GM12865 (cell line): Measurements from ENCODE around the gene FNDC8.
"Not testable (repeated sequence)": the region's sequence is repeated elsewhere in the genome, so short reads cannot be mapped to it uniquely, and the experiment has no call there.

Experiments used
- DNase-seq: peaks from one replicate; pipeline ENCODE4 v3.0.0; 2010; ENCODE audit warnings: low read depth
- H3K4me3 ChIP-seq: 2 replicates; pipeline ENCODE4 v1.5.1; 2011; ENCODE audit warnings: mild to moderate bottlenecking, low read depth, low read length, control low read depth
- TF ChIP-seq, protein P1 (sequence below): IDR thresholded peaks from 2 replicates; pipeline ENCODE4 v1.5.1; 2011; ENCODE audit warnings: low read length, control low read depth, low read depth, inconsistent platforms; ENCODE audit not compliant: insufficient read depth; ENCODE audit errors: missing control alignments

Gene FNDC8

DNA sequence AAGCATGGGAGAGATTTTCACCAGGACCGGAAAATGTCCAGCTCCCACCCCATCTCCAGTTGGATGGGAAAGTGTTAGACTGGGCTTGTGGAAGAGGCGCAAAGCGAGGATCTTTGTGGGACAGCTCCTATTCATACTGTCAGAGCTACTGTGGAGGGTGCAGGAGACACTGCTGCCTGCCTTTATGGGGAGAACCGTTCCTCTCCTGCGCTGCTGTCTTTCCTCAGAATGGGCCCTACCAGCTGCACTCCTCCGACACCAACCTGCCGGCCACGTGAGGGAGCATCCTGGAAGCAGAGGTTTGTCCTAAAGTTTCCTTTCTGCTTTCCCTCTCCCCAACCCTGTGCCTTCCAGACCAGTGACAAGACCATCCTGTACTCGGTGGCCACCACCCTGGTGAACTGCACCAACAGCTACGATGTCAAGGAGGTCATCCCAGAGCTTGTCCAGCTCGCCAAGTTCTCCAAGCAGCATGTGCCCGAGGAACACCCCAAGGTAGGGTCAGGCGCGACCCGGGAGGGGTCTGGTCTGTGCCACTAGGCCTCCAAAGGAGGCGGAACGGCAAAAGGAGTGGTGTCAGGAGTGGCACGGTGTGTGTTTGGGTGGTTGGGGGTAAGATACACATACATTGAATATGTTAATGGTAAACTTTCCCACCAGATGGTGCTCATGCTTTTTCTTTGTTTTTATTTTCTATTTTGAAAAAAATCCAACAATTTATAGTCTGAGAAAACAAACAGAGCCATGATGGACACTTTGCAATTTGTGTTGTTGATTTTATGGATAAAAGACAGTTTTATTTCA, 49.8 kb downstream of the FNDC8 start:
- H3K4me3 ChIP-seq = no peak overlapping the region
- peak; percentile 11 for DNase-seq

DNA sequence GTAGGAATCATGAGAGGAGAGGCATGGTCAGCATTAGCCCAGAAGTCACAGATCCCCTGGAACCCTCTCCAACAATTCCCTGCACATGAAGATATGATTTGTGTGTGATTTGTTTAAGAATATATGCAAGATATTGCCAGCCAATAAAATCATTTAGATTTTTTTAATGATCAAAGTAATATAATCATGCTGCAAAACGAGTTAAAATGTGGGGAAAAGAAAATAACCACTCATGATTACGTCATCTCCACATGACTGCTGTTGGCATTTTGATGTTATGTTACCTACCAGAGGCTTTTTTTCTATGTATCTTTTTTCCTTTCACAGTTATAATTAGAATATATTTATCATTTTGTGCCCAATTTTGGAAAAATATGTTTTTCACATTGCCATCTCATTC, 50.4 kb downstream of the FNDC8 start:
- TF ChIP-seq, protein P1, sequence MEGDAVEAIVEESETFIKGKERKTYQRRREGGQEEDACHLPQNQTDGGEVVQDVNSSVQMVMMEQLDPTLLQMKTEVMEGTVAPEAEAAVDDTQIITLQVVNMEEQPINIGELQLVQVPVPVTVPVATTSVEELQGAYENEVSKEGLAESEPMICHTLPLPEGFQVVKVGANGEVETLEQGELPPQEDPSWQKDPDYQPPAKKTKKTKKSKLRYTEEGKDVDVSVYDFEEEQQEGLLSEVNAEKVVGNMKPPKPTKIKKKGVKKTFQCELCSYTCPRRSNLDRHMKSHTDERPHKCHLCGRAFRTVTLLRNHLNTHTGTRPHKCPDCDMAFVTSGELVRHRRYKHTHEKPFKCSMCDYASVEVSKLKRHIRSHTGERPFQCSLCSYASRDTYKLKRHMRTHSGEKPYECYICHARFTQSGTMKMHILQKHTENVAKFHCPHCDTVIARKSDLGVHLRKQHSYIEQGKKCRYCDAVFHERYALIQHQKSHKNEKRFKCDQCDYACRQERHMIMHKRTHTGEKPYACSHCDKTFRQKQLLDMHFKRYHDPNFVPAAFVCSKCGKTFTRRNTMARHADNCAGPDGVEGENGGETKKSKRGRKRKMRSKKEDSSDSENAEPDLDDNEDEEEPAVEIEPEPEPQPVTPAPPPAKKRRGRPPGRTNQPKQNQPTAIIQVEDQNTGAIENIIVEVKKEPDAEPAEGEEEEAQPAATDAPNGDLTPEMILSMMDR = no peak
- no peak for DNase-seq

More for the DNA sequence above, 49.8 kb downstream of the FNDC8 start:
- TF ChIP-seq, protein P1 = no peak

DNA sequence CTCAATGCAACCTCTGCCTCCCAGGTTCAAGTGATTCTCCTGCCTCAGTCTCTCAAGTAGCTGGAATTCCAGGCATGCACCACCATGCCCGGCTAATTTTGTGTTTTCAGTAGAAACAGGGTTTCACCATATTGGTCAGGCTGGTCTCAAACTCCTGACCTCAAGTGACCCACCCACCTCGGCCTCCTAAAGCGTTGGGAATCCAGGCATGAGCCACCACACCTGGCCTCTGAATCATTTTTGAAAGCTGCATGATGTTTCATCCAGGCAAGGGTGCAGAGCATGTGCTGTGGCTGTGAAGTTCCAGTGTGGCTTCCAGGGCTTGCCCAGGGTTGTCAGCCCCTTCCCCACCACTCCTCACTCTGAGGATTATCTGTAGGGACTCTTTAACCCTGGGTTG, 50.9 kb downstream of the FNDC8 start:
- not testable (repeated sequence) for H3K4me3 ChIP-seq, DNase-seq

More for the DNA sequence above, 50.4 kb downstream of the FNDC8 start:
- no peak overlapping the region for H3K4me3 ChIP-seq

DNA sequence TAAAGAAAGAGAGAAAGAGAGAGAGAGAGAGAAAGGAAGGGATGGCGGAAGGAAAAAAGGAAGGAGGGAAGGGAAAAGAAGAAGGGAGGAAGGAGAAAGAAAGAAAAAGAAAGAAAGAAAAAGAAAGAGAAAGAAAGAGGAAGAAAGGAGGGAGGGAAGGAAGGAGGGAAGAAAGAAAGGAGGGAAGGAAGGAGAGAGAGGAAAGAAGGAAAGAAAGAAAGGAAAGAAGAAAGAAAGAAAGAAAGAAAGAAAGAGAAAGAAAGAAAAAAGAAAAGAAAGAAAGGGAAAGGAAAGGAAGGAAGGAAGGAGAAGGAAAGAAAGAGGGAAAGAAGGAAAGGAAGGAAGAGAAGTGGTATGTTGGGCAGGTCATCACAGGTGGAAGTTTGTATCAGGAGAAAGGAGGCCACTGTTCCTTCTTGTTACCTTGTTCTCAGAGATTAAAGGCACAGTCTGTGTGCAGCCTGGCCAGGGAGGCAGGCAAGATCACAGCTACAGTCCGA, 53.5 kb downstream of the FNDC8 start:
- no peak for DNase-seq

DNA sequence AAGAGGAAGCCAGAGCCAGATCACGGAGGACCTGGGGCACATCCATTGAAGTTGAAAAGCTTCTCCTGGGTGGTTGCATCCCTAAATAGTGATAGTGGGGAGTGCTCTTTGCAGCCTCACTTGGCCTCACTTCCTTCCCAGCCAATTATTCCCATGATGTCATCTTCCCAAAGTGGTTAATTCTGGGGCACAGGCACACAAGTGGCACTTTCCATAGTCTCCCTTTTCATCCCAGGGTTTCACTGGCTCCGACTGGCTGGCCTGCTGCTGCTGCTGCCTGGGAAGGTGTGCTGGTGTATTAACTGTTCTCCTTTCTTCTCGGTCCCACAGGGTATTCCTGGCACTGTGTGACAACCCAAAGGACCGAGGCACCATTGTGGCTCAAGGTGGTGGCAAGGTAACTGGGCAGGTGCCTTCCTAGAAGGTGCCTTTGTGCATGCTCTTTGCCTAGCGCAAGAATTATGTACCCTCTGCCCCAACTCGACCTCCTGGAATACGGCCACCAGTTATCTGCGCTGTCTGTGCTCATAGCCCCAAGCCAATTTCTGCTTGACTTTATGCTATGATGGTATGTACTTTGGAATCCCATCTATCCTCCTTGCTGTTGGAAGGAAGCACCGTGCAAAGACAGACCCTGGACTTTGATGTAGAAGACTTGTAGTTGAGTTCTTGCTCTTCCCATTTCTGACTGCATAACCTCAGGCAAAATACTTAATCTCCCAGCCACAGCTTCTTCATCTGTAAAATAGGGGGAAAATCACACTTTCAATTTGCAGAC, 54.4 kb downstream of the FNDC8 start:
- TF ChIP-seq, protein P1 = no peak
- H3K4me3 ChIP-seq = no peak overlapping the region
- no peak for DNase-seq

More for the DNA sequence above, 53.5 kb downstream of the FNDC8 start:
- H3K4me3 ChIP-seq = no peak overlapping the region
- TF ChIP-seq, protein P1 = no peak

DNA sequence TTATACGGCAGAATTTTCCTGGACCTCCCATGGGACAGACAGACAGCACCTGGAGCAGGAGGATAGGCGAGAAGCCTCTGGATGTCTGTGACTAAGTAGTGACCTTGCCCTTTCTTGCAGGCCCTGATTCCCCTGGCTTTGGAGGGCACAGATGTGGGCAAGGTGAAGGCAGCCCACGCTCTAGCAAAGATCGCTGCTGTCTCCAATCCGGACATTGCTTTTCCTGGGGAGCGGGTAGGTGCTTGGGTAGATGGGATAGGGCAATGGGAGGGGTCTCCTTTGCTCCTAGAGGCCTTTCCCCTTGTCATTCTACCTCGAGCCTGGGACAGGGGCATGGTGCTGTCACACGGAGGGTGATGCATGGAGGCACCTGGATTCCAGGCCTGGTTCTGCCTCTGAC, 55.5 kb downstream of the FNDC8 start:
- DNase-seq = no peak
- TF ChIP-seq, protein P1 = no peak
- H3K4me3 ChIP-seq = no peak overlapping the region

DNA sequence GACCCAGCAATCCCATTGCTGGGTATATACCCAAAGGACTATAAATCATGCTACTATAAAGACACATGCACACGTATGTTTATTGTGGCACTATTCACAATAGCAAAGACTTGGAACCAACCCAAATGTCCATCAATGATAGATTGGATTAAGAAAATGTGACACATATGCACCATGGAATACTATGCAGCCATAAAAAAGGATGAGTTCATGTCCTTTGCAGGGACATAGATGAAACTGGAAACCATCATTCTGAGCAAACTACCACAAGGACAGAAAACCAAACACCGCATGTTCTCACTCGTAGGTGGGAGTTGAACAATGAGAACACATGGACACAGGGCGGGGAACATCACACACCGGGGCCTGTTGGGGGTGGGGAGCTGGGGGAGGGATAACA, 58.0 kb downstream of the FNDC8 start:
- H3K4me3 ChIP-seq, DNase-seq: not testable (repeated sequence)
